GM12872 (cell line): ENCODE results near the gene FBXO2.

Source experiments
- TF ChIP-seq, protein P1 (sequence below): IDR thresholded peaks from 3 replicates; pipeline ENCODE4 v1.5.1; 2011; ENCODE audit warnings: low read depth, mild to moderate bottlenecking, low read length, moderate library complexity; ENCODE audit not compliant: insufficient read depth

The FBXO2 gene

DNA sequence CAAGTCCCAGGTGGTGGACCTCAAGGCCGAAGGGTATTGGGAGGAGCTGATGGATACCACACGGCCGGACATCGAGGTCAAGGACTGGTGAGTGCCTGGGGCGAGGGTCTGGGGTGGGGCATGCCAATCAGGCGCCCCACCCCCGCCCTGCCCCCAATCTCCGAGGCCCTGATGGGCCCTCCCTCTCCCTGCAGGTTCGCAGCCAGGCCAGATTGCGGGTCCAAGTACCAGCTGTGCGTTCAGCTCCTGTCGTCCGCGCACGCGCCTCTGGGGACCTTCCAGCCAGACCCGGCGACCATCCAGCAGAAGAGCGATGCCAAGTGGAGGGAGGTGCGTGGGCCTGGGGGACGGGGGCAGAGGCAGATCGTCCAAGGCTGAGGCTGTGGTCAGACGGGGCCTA, 4.3 kb upstream of the FBXO2 start:
- TF ChIP-seq, protein P1, sequence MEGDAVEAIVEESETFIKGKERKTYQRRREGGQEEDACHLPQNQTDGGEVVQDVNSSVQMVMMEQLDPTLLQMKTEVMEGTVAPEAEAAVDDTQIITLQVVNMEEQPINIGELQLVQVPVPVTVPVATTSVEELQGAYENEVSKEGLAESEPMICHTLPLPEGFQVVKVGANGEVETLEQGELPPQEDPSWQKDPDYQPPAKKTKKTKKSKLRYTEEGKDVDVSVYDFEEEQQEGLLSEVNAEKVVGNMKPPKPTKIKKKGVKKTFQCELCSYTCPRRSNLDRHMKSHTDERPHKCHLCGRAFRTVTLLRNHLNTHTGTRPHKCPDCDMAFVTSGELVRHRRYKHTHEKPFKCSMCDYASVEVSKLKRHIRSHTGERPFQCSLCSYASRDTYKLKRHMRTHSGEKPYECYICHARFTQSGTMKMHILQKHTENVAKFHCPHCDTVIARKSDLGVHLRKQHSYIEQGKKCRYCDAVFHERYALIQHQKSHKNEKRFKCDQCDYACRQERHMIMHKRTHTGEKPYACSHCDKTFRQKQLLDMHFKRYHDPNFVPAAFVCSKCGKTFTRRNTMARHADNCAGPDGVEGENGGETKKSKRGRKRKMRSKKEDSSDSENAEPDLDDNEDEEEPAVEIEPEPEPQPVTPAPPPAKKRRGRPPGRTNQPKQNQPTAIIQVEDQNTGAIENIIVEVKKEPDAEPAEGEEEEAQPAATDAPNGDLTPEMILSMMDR, result no peak

DNA sequence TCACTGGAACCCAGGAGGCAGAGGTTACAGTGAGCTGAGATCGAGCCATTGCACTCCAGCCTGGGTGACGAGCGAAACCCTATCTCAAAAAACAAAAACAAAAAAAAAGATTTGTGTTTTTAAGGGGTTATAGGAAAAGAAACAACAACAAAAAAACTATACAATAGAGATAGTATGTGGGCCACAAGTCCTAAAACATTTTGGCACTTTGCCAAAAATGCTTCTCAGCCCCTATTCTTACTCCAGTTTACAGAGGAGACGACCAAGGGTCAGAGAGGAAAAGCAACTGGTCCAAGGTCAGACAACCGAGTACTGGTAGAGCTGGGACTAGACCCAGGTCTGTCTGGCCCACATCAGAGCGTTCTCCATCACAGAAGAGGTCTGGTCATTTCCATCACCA, 3.4 kb upstream of the FBXO2 start:
- TF ChIP-seq, protein P1, result no peak

DNA sequence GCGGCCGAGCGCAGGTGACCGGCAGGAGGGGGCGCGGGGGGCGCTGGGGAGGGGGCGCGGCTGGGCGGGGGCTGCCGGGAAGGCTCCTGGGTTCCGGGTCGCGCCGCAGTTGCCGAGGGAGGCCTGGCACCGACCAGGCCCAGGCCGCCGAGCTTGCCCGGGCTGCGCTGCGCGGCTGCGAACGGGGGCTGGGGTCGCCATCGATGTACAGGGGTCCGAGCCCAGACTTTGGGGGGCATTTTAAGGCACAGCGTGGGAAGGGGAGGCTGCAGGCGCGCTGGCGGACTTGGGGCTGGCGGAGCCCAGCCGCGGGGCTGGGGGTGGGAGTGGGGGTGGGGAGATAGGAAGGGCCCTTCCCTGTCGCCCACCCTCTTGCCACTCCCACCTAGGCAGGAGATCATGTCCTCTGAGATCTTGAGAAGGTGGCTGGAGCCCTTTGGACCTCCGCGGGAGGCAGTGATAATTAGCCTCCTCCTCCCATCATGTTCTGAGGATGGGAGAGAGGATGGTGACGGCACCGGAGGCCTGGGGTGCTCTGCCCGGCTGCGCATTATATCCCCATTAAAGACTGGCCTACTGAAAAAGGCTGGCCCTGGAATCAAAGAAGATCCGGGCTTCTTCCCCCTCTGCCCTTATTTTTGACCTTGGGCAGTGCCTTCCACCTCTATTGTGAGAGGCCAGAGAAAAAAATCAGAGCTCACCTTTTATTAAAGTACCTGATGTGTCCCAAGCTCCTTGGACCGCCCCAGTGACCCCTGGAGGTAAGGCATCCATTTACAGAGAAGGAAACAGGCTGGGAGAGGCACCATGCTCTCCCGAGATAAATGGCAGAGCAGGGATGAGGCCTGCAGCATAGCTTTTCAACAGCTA, 945 bp upstream of the FBXO2 start:
- TF ChIP-seq, protein P1, result no peak

DNA sequence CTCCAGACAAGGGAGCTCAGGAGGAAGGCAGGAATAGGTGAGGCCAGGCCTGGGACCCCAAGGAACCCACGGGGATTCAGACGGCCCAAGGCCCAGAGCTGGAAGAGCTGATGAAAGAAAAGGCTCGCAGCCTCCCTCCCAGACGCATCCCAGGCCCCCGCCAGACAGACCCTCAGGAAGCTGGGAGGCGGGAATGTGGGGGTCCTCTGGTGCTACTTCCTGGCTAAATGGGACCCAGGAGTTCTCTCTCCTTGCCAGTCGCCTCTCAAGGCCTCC, 430 bp downstream of the FBXO2 start:
- TF ChIP-seq, protein P1, result no peak

DNA sequence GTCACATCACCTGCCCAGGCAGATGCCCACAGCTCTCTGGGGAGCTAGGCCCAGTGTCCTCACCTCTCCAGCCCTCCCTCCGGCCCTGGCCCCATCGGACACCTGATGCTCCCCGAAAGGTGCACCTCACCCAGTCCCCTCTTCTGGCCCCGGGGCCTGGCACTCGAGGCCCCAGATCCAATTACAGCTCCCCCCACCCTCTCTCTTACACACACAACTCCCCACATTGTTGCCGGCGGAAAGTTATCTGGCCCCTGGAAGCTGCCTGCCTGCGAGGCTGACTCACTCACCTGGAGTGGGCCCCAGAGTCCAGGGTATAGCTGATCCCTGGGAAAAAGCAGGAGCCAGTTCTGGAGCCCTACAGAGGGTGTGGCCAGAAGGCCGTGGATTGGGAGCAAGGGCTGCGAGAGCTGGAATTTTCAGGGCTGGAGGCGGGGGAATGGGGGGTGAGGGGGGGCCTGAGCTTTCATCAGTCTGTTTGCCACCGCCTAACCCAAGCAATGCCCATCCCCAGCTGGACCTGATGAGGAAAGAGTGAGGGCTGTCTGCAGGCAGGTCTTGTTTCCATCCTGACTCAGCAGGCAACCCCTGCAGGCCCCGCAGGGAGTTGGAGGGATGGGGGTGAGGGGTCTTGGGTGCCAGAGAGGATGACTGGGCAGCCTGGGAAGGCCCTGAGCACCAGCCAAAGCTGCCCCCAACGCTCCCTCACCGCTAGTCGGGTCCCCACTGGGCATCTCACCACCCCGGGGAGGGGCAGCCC, 948 bp downstream of the FBXO2 start:
- TF ChIP-seq, protein P1, result no peak

DNA sequence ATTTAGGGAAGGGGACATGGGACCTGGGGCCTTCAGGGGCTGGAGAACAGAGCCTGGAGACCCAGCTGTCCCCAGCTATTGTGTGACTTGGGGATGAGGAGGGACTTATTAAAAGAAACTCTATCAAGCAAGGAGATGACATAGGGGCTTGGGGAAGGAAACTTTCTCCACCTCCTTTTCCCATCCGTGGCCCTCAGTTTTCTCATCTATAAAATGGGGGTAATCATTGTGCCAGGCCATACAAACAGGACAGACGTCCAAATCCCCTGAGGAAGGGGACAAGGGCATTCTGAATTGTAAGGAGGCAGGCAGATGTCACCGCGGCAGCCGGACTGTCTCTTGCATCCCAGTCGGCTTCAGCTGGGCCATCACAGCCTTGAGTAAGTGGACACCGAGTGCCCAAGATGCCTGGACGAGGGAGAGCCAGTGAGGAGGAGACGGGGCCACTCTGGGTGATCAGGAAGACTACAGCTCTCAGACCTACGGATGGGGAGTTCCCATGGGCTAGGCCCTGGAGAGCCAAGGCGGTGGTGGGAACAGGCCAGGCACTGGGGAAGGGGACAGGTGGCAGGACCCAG, 1.9 kb downstream of the FBXO2 start:
- TF ChIP-seq, protein P1, result no peak

DNA sequence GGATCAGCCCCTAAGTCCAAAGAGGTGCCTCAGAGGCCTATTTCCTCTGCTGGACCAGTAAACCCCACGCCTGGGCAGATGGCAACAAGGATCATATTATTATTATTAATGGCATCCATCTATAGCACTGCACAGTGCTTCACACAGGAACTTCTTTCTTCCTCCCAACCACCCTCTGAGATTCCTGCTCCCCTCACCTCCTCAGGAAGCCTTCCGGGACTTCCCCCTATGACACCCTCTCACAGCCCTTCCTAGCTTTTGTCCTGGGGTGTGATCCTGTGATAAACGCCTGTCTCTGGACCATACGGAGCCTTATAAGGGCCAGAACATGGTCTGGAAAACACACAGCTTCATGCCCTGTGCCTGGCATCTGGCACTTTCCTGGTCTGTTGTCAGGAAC, 3.2 kb downstream of the FBXO2 start:
- TF ChIP-seq, protein P1, result no peak
